Colonic mucosa (tissue), 4 donors: ENCODE results near the gene DNAJB8. TPM values are rescaled to one million over a fixed set of nuclear protein-coding genes. Genes with fewer than 3 reads are reported as not detected.
A peak's percentile ranks its signal among the peaks of the same experiment; 100 is the strongest.

Experiments used
- DNase-seq: peaks from one replicate; pipeline ENCODE4 v3.0.0-alpha.2; 2020
- H3K27ac ChIP-seq: fragments of 200-600 bp; one replicate; pipeline ENCODE4 v1.8.0; 2021
- H3K27me3 ChIP-seq: fragments of 200-600 bp; one replicate; pipeline ENCODE4 v1.8.0; 2021
- H3K36me3 ChIP-seq: fragments of 200-600 bp; one replicate; pipeline ENCODE4 v1.8.0; 2021
- H3K4me1 ChIP-seq: fragments of 200-600 bp; one replicate; pipeline ENCODE4 v1.8.0; 2021; ENCODE audit warnings: mild to moderate bottlenecking
- H3K4me3 ChIP-seq: fragments of 200-600 bp; one replicate; pipeline ENCODE4 v1.8.0; 2021
- H3K9ac ChIP-seq, 2 donors: one replicate each; pipeline ENCODE4 v1.7.0; 2013; ENCODE audit warnings: control low read depth in 2 of 2, low read depth in 2 of 2, low read length in 2 of 2
- H3K9me3 ChIP-seq: fragments of 200-600 bp; one replicate; pipeline ENCODE4 v1.8.0; 2021
- CTCF ChIP-seq: fragments of 200-600 bp; IDR thresholded peaks from one replicate; pipeline ENCODE4 v1.8.0; 2022; ENCODE audit warnings: antibody characterized with exemption, mild to moderate bottlenecking
- intact Hi-C: fragments of 100-400 bp; cut with DNase I; formaldehyde crosslinking; loops from one replicate; pipeline ENCODE4 v1.14.1; 2022
- total RNA-seq, 2 donors: library from RNA; stranded (reverse); fragmentation: NEBNext Ultra II Directional in 1 of 2; extraction: Animal tissue kit (Norgen Biotek cat#: 25700) in 1 of 2; gene quantifications; one replicate each; pipeline ENCODE4 v1.2.1, GENCODE V29; 2021
- donor health status: healthy.
- donor health status: DM: no; HTN: no; CAD: no.
- donor health status: DM: no; HTN: no; CAD: no.

The DNAJB8 gene
- total RNA-seq, 2 donors from 2014 or later, result not detected

GRCh38 chr3:128442949-128443348 is 23.7 kb downstream of the DNAJB8 start:
- no peak for DNase-seq
- no peak for TF ChIP-seq CTCF
- no peaks in the 10 kb centered on the region for H3K4me1 ChIP-seq
- H3K9me3 ChIP-seq, result no peaks in the 10 kb centered on the region
- no peak overlapping the region for H3K9ac ChIP-seq
- intact Hi-C loops, result no loop called here
- H3K27me3 ChIP-seq, result peaks cover 4% of the 10 kb centered on the region
- no peaks in the 10 kb centered on the region for H3K36me3 ChIP-seq
- H3K27ac ChIP-seq, result no peak overlapping the region
- H3K4me3 ChIP-seq, result no peak overlapping the region

GRCh38 chr3:128442070-128442469 is 24.6 kb downstream of the DNAJB8 start:
- H3K27me3 ChIP-seq, result peaks cover 4% of the 10 kb centered on the region
- intact Hi-C loops, result no loop called here
- H3K4me3 ChIP-seq, result no peak overlapping the region
- no peaks in the 10 kb centered on the region for H3K9me3 ChIP-seq
- no peak overlapping the region for H3K27ac ChIP-seq
- no peak overlapping the region for H3K9ac ChIP-seq
- DNase-seq, result no peak
- no peak for TF ChIP-seq CTCF
- H3K36me3 ChIP-seq, result no peaks in the 10 kb centered on the region
- H3K4me1 ChIP-seq, result no peaks in the 10 kb centered on the region

- H3K4me1 ChIP-seq, result no peaks in the 10 kb centered on the region
- no peak overlapping the region for H3K9ac ChIP-seq
- H3K4me3 ChIP-seq, result no peak overlapping the region
- peaks cover 4% of the 10 kb centered on the region for H3K27me3 ChIP-seq
- intact Hi-C loops, result no loop called here
- H3K36me3 ChIP-seq, result no peaks in the 10 kb centered on the region
- no peak overlapping the region for H3K27ac ChIP-seq
- no peak for DNase-seq
- no peaks in the 10 kb centered on the region for H3K9me3 ChIP-seq
- TF ChIP-seq CTCF, result no peak
These were observed 27.5 kb downstream of the DNAJB8 start for GRCh38 chr3:128439226-128439625.

GRCh38 chr3:128438488-128439072 is 28.1 kb downstream of the DNAJB8 start:
- H3K4me3 ChIP-seq, result no peak overlapping the region
- H3K27me3 ChIP-seq, result peaks cover 4% of the 10 kb centered on the region
- DNase-seq, result no peak
- H3K9me3 ChIP-seq, result no peaks in the 10 kb centered on the region
- H3K4me1 ChIP-seq, result no peaks in the 10 kb centered on the region
- H3K36me3 ChIP-seq, result no peaks in the 10 kb centered on the region
- peak; percentile 29 for TF ChIP-seq CTCF
- no peak overlapping the region for H3K9ac ChIP-seq
- no peak overlapping the region for H3K27ac ChIP-seq
- intact Hi-C loops, result no loop called here

- Histone ChIP-seq H3K4me1 (no peaks in the 10 kb centered on the region), H3K36me3 (no peaks in the 10 kb centered on the region), H3K27ac (no peak overlapping the region), H3K4me3 (no peak overlapping the region), H3K9ac (no peak overlapping the region), H3K27me3 (peaks cover 24% of the 10 kb centered on the region), H3K9me3 (no peaks in the 10 kb centered on the region)
- intact Hi-C loops, result no loop called here
- no peak for TF ChIP-seq CTCF
- no peak for DNase-seq
These were observed 30.5 kb downstream of the DNAJB8 start for GRCh38 chr3:128436214-128436613.
